ENCODE data around the gene PIP4K2B. TPM values are rescaled to one million over a fixed set of nuclear protein-coding genes. Genes with fewer than 3 reads are reported as not detected.
"Not testable (repeated sequence)": the region's sequence is repeated elsewhere in the genome, so short reads cannot be mapped to it uniquely, and the experiment has no call there.

PIP4K2B gene
- total and polyA plus RNA-seq, 7 donors: 19.3 to 72.6 (median 62.5) TPM

GRCh38 chr17:38794221-38794620 is 5.1 kb downstream of the PIP4K2B start:
- WGBS, 3 donors: 92 to 98% (median 97%) methylated on average over 5 of the region's 5 CpGs
- Histone ChIP-seq H3K36me3 (ENCODE audit: insufficient read depth in 1 of 2, low read depth in 1 of 2) (peaks cover 0 to 34% of the 10 kb centered on the region in 2 donors), H3K27me3 (ENCODE audit: insufficient read depth in 3 of 3, low read length in 2 of 3) (no peaks in the 10 kb centered on the region), H3K4me3 (no peak overlapping the region), H3K27ac (no peak overlapping the region), H3K4me1 (peaks cover 29% of the 10 kb centered on the region), H3K9me3 (no peaks in the 10 kb centered on the region)
- TF ChIP-seq CTCF (IDR thresholded peaks at IDR 0.05): no peak
- intact Hi-C loops (cut with DNase I): no loop called here
- DNase-seq: no peak
- no peak for ATAC-seq

GRCh38 chr17:38791162-38791561 is 8.2 kb downstream of the PIP4K2B start:
- peaks cover 5% of the 10 kb centered on the region for H3K4me1 ChIP-seq
- H3K27ac ChIP-seq: no peak overlapping the region
- H3K36me3 ChIP-seq (ENCODE audit: insufficient read depth in 1 of 2, low read depth in 1 of 2): peaks cover 0 to 42% of the 10 kb centered on the region in 2 donors
- ATAC-seq: no peak
- TF ChIP-seq CTCF (IDR thresholded peaks at IDR 0.05): no peak
- H3K27me3 ChIP-seq (ENCODE audit: insufficient read depth in 3 of 3, low read length in 2 of 3): no peaks in the 10 kb centered on the region
- intact Hi-C loops (cut with DNase I): no loop called here
- no peaks in the 10 kb centered on the region for H3K9me3 ChIP-seq
- no peak for DNase-seq
- 94 to 95% (median 95%) methylated on average over 5 of the region's 5 CpGs for WGBS, 3 donors
- H3K4me3 ChIP-seq: no peak overlapping the region

- intact Hi-C loops (cut with DNase I); H3K4me1 ChIP-seq; H3K27me3 ChIP-seq (ENCODE audit: insufficient read depth in 3 of 3, low read length in 2 of 3); ATAC-seq; H3K27ac ChIP-seq; H3K9me3 ChIP-seq; H3K4me3 ChIP-seq; DNase-seq: not testable (repeated sequence)
- WGBS, 3 donors: 71 to 76% (median 75%) methylated on average over 13 of the region's 13 CpGs
- peaks cover 0 to 42% of the 10 kb centered on the region in 2 donors for H3K36me3 ChIP-seq (ENCODE audit: insufficient read depth in 1 of 2, low read depth in 1 of 2)
Measured at GRCh38 chr17:38790148-38790707, 9.1 kb downstream of the PIP4K2B start.

DNA sequence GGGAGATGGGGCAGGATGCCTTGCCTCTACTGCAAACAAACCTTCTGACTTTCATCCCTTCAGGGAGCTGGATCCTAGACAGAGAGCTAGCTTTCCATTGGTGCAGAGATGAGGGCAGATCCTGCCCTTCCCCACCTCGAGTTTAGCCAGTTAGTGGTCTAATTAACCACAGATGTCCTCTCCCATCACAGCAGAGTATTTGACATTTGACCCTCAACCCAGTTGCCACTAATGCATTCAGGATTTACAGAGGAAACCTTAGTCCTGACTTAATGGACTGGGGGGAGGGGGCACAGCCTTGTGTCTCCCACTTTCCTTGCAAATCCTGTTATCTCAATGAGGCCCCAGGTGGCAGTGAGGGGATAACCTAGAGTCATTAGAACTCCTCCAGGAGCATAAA is 10.2 kb downstream of the PIP4K2B start:
- no peak for ATAC-seq
- no peaks in the 10 kb centered on the region for H3K9me3 ChIP-seq
- no peak overlapping the region for H3K4me3 ChIP-seq
- no peak for DNase-seq
- no peak for TF ChIP-seq CTCF (IDR thresholded peaks at IDR 0.05)
- no peak overlapping the region for H3K27ac ChIP-seq
- H3K4me1 ChIP-seq: no peaks in the 10 kb centered on the region
- intact Hi-C loops (cut with DNase I): no loop called here
- H3K36me3 ChIP-seq (ENCODE audit: insufficient read depth in 1 of 2, low read depth in 1 of 2): peaks cover 4 to 45% of the 10 kb centered on the region in 2 donors
- 5 to 10% (median 6%) methylated on average over 1 of the region's 1 CpG for WGBS, 3 donors
- no peaks in the 10 kb centered on the region for H3K27me3 ChIP-seq (ENCODE audit: insufficient read depth in 3 of 3, low read length in 2 of 3)

GRCh38 chr17:38787999-38788398 is 11.4 kb downstream of the PIP4K2B start:
- ATAC-seq; H3K27me3 ChIP-seq (ENCODE audit: insufficient read depth in 3 of 3, low read length in 2 of 3); H3K27ac ChIP-seq; H3K9me3 ChIP-seq; H3K4me3 ChIP-seq; intact Hi-C loops (cut with DNase I); DNase-seq; H3K4me1 ChIP-seq: not testable (repeated sequence)
- H3K36me3 ChIP-seq (ENCODE audit: insufficient read depth in 1 of 2, low read depth in 1 of 2): peaks cover 7 to 49% of the 10 kb centered on the region in 2 donors
- 88 to 97% (median 96%) methylated on average over 4 of the region's 4 CpGs for WGBS, 3 donors

DNA sequence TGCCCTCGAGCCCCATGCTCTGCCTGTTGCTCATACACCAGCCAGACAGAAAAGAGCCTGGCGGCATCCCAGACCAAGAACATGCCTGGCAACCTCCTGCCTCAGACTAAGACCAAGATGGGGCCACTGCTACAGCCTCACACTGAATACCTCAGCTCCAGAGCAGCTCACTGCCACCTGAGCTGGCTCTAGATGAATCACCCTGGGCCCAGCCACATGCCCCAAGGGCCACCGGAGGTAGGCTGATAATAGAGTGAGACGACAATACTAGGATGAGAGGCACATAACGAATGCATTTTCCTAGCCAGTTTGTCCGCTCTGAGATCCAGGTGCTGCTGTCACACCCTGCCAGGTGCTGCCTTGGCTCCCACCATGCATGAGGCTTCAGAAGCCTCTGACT is 13.0 kb downstream of the PIP4K2B start:
- Histone ChIP-seq H3K9me3 (no peaks in the 10 kb centered on the region), H3K36me3 (ENCODE audit: insufficient read depth in 1 of 2, low read depth in 1 of 2) (peaks cover 12 to 60% of the 10 kb centered on the region in 2 donors), H3K4me3 (no peak overlapping the region), H3K27ac (no peak overlapping the region), H3K27me3 (ENCODE audit: insufficient read depth in 3 of 3, low read length in 2 of 3) (no peaks in the 10 kb centered on the region), H3K4me1 (no peaks in the 10 kb centered on the region)
- WGBS, 3 donors: 71 to 86% (median 85%) methylated on average over 6 of the region's 6 CpGs
- DNase-seq (no peak), ATAC-seq (no peak)
- TF ChIP-seq CTCF (IDR thresholded peaks at IDR 0.05): no peak
- intact Hi-C loops (cut with DNase I): no loop called here

Measured in psoas muscle (tissue), 8 donors.